Smooth muscle cell (in vitro differentiated cells): Measurements from ENCODE around the gene UVRAG. TPM values are rescaled to one million over a fixed set of nuclear protein-coding genes. Genes with fewer than 3 reads are reported as not detected.
"Not testable (repeated sequence)": the region's sequence is repeated elsewhere in the genome, so short reads cannot be mapped to it uniquely, and the experiment has no call there.

ENCODE experiments used
- DNase-seq: peaks from one replicate; lab custom pipeline; 2025; ENCODE audit not compliant: unreplicated experiment; lab: John Stamatoyannopoulos, UW
- H2AFZ ChIP-seq: fragments of 200-600 bp; sonication (generic); 2 replicates; pipeline ENCODE4 v1.6.0; 2016; ENCODE audit warnings: antibody characterized with exemption, low read depth, mild to moderate bottlenecking
- H3F3A ChIP-seq: fragments of 200-600 bp; sonication (generic); 2 replicates; pipeline ENCODE4 v1.6.0; 2017; ENCODE audit warnings: antibody characterized with exemption, low read depth
- H3K27ac ChIP-seq: fragments of 200-600 bp; sonication (generic); 2 replicates; pipeline ENCODE4 v1.5.1; 2016; ENCODE audit warnings: low read depth, mild to moderate bottlenecking
- H3K27me3 ChIP-seq: fragments of 200-600 bp; sonication (generic); 2 replicates; pipeline ENCODE4 v1.6.1; 2016; ENCODE audit warnings: low read depth, mild to moderate bottlenecking
- H3K36me3 ChIP-seq: fragments of 200-600 bp; sonication (generic); 2 replicates; pipeline ENCODE4 v1.5.1; 2016; ENCODE audit warnings: low read depth
- H3K4me1 ChIP-seq: fragments of 200-600 bp; sonication (generic); 2 replicates; pipeline ENCODE4 v1.5.1; 2016; ENCODE audit warnings: low read depth
- H3K4me2 ChIP-seq: fragments of 200-600 bp; sonication (generic); 2 replicates; pipeline ENCODE4 v1.6.0; 2016; ENCODE audit warnings: mild to moderate bottlenecking
- H3K4me3 ChIP-seq: fragments of 200-600 bp; sonication (generic); 2 replicates; pipeline ENCODE4 v1.5.1; 2016; ENCODE audit warnings: mild to moderate bottlenecking
- H3K79me2 ChIP-seq: fragments of 200-600 bp; sonication (generic); 2 replicates; pipeline ENCODE4 v1.6.0; 2016; ENCODE audit warnings: low read depth, mild to moderate bottlenecking
- H3K9ac ChIP-seq: fragments of 200-600 bp; sonication (generic); 2 replicates; pipeline ENCODE4 v1.6.0; 2016; ENCODE audit warnings: low read depth
- H3K9me3 ChIP-seq: fragments of 200-600 bp; sonication (generic); replicated peaks from 2 replicates; pipeline ENCODE4 v1.5.1; 2016; ENCODE audit warnings: low read depth
- H4K20me1 ChIP-seq: fragments of 200-600 bp; sonication (generic); 2 replicates; pipeline ENCODE4 v1.6.0; 2016; ENCODE audit warnings: low read depth
- WGBS: methylation state at CpG from one replicate; pipeline ENCODE4 v1.1.7; 2016; ENCODE audit warnings: low lambda C conversion rate; 5-methylcytosine and 5-hydroxymethylcytosine counted together
- polyA plus RNA-seq: library from polyadenylated mRNA; unstranded; fragments of >200 nt; fragmentation: Nextera tagmentation; extraction: Ambion mirVana; gene quantifications from 2 replicates; pipeline ENCODE4 v1.2.1, GENCODE V29; 2016
- total RNA-seq: library from RNA; depleted of rRNA; stranded (reverse); fragments of >200 nt; gene quantifications from 2 replicates; pipeline ENCODE4 v1.2.3, GENCODE V29; 2014
- TF ChIP-seq, protein P1 (sequence below): fragments of 200-600 bp; sonication (generic); IDR thresholded peaks from 2 replicates; pipeline ENCODE4 v1.5.1; 2017; ENCODE audit warnings: borderline replicate concordance, mild to moderate bottlenecking, antibody characterized with exemption; ENCODE audit not compliant: insufficient read depth, poor library complexity, severe bottlenecking

The UVRAG gene
- total and polyA plus RNA-seq, 2 experiments from 2014 or later, result 12.9 to 20.2 TPM

DNA sequence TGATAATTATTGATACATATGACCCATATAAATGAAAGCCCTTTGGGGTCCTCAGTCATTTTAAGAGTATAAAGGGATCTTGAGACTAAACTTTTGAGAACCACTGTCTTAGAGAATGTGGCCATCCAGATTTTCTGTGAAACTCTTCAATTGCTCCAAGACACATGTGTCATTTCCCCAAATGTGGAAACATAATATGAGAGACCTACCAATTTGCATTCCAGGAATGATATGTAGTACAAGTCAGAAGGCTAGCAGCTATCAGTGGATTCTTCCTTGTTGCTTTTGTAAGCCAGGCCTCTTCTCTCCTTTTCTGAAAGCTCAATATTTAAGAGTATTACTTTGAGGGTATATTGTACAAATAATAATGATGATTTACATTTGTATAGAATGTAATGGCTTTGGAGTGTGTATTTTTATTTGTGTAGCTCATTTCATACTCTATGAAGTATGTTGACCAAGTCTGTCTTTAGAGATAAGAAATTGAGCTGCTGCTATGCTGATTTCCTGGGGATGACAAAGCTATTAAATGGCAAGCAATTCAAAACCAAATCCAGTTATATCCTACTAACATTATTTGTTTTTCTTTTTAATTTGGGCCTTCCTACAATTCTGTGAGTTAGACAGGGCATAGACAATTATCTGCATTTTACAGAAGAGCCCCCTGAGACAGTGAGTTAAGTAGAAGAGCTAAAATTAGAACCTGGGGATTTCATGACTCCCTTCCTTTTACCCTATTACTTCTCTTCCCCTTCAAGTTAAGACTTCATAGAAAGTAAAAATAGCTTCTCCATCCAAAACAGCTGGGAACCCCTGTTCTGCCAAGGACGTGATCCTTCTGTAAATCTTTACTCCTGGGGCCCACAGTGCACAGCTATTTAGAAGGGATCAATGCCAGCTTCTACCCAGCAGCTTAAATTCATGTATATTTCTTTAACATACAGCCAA, 259.4 kb downstream of the UVRAG start:
- no peaks in the 10 kb centered on the region for H3F3A ChIP-seq
- H3K4me3 ChIP-seq, result no peak overlapping the region
- H3K36me3 ChIP-seq, result no peaks in the 10 kb centered on the region
- H3K27me3 ChIP-seq, result no peaks in the 10 kb centered on the region
- H3K27ac ChIP-seq, result peak overlapping the region; percentile 56
- H2AFZ ChIP-seq, result no peak overlapping the region
- TF ChIP-seq, protein P1, sequence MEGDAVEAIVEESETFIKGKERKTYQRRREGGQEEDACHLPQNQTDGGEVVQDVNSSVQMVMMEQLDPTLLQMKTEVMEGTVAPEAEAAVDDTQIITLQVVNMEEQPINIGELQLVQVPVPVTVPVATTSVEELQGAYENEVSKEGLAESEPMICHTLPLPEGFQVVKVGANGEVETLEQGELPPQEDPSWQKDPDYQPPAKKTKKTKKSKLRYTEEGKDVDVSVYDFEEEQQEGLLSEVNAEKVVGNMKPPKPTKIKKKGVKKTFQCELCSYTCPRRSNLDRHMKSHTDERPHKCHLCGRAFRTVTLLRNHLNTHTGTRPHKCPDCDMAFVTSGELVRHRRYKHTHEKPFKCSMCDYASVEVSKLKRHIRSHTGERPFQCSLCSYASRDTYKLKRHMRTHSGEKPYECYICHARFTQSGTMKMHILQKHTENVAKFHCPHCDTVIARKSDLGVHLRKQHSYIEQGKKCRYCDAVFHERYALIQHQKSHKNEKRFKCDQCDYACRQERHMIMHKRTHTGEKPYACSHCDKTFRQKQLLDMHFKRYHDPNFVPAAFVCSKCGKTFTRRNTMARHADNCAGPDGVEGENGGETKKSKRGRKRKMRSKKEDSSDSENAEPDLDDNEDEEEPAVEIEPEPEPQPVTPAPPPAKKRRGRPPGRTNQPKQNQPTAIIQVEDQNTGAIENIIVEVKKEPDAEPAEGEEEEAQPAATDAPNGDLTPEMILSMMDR, result no peak
- no peak overlapping the region for H3K9ac ChIP-seq
- peak overlapping the region; percentile 45 for H3K4me2 ChIP-seq
- peaks cover 10% of the 10 kb centered on the region for H3K4me1 ChIP-seq
- peaks cover 6% of the 10 kb centered on the region for H4K20me1 ChIP-seq
- no peaks in the 10 kb centered on the region for H3K79me2 ChIP-seq
- 52% methylated on average over 1 of the region's 1 CpG for WGBS
- no peaks in the 10 kb centered on the region for H3K9me3 ChIP-seq
- DNase-seq, result no peak

DNA sequence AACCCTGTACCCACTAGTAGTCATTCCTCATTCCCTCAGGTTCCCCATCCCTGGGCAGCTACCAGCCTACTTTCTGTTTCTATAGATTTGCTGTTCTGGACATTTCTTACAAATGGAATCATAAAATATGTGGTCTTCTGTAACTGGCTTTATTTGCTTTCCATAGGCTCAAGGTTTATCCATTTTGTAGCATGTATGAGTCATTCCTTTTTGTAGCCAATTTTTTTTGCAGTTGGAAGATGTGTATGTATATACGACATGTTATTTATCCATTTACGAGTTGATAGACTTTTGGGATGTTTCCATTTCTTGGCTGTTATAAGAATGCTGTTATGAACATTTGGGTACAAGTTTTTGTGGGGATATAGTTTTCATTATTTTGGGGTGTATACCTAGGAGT, 260.7 kb downstream of the UVRAG start:
- Histone ChIP-seq H2AFZ (no peak overlapping the region), H3K9ac (no peak overlapping the region), H4K20me1 (peaks cover 6% of the 10 kb centered on the region), H3K9me3 (no peaks in the 10 kb centered on the region), H3K4me3 (no peak overlapping the region), H3K79me2 (no peaks in the 10 kb centered on the region), H3K4me1 (peaks cover 10% of the 10 kb centered on the region), H3F3A (no peaks in the 10 kb centered on the region), H3K27ac (peak overlapping the region; percentile 56), H3K27me3 (no peaks in the 10 kb centered on the region), H3K36me3 (no peaks in the 10 kb centered on the region), H3K4me2 (no peak overlapping the region)
- TF ChIP-seq, protein P1, result no peak
- WGBS, result 61% methylated on average over 2 of the region's 2 CpGs
- DNase-seq, result no peak

DNA sequence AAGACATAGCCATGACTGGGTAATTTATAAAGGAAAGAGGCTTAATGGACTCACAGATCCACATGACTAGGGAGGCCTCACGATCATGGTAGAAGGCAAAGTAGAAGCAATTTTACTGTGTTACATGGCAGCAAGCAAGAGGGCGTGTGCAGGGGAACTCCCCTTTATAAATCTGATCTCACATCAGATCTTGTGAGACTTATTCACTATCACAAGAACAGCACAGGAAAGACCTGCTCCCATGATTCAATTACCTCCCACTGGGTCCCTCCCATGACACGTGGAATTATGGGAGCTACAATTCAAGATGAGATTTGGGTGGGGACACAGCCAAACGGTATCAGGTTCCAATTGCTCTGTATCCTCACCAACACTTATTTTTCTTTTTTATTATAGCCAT, 261.2 kb downstream of the UVRAG start:
- not testable (repeated sequence) for H3K9ac ChIP-seq, H3K36me3 ChIP-seq
- WGBS, result 97% methylated on average over 4 of the region's 4 CpGs

DNA sequence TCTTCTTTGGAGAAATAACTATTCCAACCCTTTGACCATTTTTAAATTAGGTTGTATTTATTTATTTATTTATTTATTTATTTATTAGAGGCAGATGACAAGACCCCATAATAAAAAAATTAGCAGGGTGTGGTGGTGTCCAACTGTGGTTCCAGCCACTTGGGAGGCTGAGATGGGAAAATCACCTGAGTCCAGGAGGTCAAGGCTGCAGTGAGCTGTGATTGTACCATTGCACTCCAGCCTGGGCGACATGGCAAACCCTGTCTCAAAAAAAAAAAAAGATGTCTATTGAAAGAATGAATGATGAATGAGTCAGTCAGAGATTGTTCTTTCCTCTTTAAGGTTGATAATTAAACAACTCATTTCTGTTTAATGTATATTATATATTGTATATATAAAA, 261.7 kb downstream of the UVRAG start:
- H3K4me2 ChIP-seq, result no peak overlapping the region
- H3K36me3 ChIP-seq, result no peaks in the 10 kb centered on the region
- no peaks in the 10 kb centered on the region for H3F3A ChIP-seq
- no peak overlapping the region for H3K27ac ChIP-seq
- peaks cover 6% of the 10 kb centered on the region for H4K20me1 ChIP-seq
- H3K9ac ChIP-seq, result no peak overlapping the region
- no peaks in the 10 kb centered on the region for H3K79me2 ChIP-seq
- no peak overlapping the region for H3K4me3 ChIP-seq
- H3K4me1 ChIP-seq, result peaks cover 10% of the 10 kb centered on the region
- H3K9me3 ChIP-seq, result no peaks in the 10 kb centered on the region
- no peak for DNase-seq
- WGBS, result 100% methylated on average over 1 of the region's 1 CpG
- no peak overlapping the region for H2AFZ ChIP-seq
- TF ChIP-seq, protein P1, result no peak
- no peaks in the 10 kb centered on the region for H3K27me3 ChIP-seq

More for the DNA sequence above, 261.2 kb downstream of the UVRAG start:
- H3K9me3 ChIP-seq, H4K20me1 ChIP-seq, H3K79me2 ChIP-seq, DNase-seq, H2AFZ ChIP-seq, H3K4me2 ChIP-seq, H3K4me1 ChIP-seq, H3K4me3 ChIP-seq, H3K27ac ChIP-seq, H3F3A ChIP-seq, H3K27me3 ChIP-seq: not testable (repeated sequence)
